Activated CD8-positive, alpha-beta memory T cell treated with anti-CD3 and anti-CD28 coated beads, Interleukin-2, amount 50 U/mL, for 4 hours (primary cell): Measurements from ENCODE around the gene MS4A8.
"Not testable (repeated sequence)": the region's sequence is repeated elsewhere in the genome, so short reads cannot be mapped to it uniquely, and the experiment has no call there.

Source experiments
- DNase-seq: peaks from one replicate; pipeline ENCODE4 v3.0.0-alpha.2; 2020

Gene MS4A8

GRCh38 chr11:60731586-60731985, 32.2 kb downstream of the MS4A8 start:
- no peak for DNase-seq

- DNase-seq: no peak
Observed at GRCh38 chr11:60734279-60734678, 34.9 kb downstream of the MS4A8 start.

- no peak for DNase-seq
Observed at GRCh38 chr11:60739114-60739513, 39.7 kb downstream of the MS4A8 start.

- DNase-seq: no peak
Observed at GRCh38 chr11:60740573-60740972, 41.2 kb downstream of the MS4A8 start.

GRCh38 chr11:60741421-60741820, 42.0 kb downstream of the MS4A8 start:
- no peak for DNase-seq

- no peak for DNase-seq
Observed at GRCh38 chr11:60743058-60743457, 43.6 kb downstream of the MS4A8 start.

- DNase-seq: no peak
Observed at GRCh38 chr11:60744114-60744513, 44.7 kb downstream of the MS4A8 start.

- no peak for DNase-seq
Observed at GRCh38 chr11:60747359-60747873, 48.0 kb downstream of the MS4A8 start.

GRCh38 chr11:60748225-60748624, 48.8 kb downstream of the MS4A8 start:
- DNase-seq: no peak

GRCh38 chr11:60748821-60749220, 49.4 kb downstream of the MS4A8 start:
- no peak for DNase-seq

- no peak for DNase-seq
Observed at GRCh38 chr11:60750911-60751310, 51.5 kb downstream of the MS4A8 start.

- DNase-seq: no peak
Observed at GRCh38 chr11:60753309-60753708, 53.9 kb downstream of the MS4A8 start.

- DNase-seq: no peak
Observed at GRCh38 chr11:60754887-60755286, 55.5 kb downstream of the MS4A8 start.

GRCh38 chr11:60756307-60757032, 57.1 kb downstream of the MS4A8 start, which contains the start of gene MS4A15:
Gene MS4A15, plus strand, starts transcription at chr11:60756867. Its CDS starts 6,867 bp downstream, at chr11:60763734.
- DNase-seq: no peak

- no peak for DNase-seq
Observed at GRCh38 chr11:60757231-60757800, 57.9 kb downstream of the MS4A8 start.

GRCh38 chr11:60758671-60759070, 59.3 kb downstream of the MS4A8 start:
- DNase-seq: not testable (repeated sequence)

- DNase-seq: not testable (repeated sequence)
Observed at GRCh38 chr11:60759438-60760225, 60.2 kb downstream of the MS4A8 start.

GRCh38 chr11:60761436-60762190, 62.2 kb downstream of the MS4A8 start:
- no peak for DNase-seq

- no peak for DNase-seq
Observed at GRCh38 chr11:60762851-60763691, 63.7 kb downstream of the MS4A8 start.

GRCh38 chr11:60763692-60764369, 64.4 kb downstream of the MS4A8 start:
- no peak for DNase-seq

GRCh38 chr11:60764879-60765278, 65.5 kb downstream of the MS4A8 start:
- no peak for DNase-seq
